ENCODE measurements around the gene RHOG.

DNA sequence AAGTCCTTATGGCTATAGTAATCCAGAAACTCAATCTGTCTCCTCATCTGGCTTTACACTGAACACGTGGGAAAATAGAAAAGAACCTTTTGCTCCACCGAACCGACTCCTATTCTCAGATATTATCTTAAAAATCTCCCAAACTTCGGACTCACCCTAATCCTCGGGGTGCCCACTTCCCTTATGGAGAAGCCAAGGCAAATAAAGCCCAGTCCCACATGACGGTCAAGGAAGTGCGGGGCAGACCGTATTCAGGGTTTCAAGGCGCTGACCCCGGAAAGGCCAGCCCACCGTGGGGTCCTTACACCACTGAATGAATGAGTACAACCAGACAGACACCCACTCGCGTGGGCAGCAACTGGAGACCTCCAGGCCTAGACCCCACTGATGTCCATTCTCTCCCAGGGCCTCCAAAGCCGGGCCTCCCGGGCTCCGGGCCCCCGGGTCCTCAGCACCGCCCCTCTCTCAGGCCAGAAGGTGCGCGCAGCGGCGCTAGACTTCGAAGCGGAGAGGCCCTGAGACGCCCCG lies 43.9 kb downstream of the RHOG start:
- TF ChIP-seq, protein P1, sequence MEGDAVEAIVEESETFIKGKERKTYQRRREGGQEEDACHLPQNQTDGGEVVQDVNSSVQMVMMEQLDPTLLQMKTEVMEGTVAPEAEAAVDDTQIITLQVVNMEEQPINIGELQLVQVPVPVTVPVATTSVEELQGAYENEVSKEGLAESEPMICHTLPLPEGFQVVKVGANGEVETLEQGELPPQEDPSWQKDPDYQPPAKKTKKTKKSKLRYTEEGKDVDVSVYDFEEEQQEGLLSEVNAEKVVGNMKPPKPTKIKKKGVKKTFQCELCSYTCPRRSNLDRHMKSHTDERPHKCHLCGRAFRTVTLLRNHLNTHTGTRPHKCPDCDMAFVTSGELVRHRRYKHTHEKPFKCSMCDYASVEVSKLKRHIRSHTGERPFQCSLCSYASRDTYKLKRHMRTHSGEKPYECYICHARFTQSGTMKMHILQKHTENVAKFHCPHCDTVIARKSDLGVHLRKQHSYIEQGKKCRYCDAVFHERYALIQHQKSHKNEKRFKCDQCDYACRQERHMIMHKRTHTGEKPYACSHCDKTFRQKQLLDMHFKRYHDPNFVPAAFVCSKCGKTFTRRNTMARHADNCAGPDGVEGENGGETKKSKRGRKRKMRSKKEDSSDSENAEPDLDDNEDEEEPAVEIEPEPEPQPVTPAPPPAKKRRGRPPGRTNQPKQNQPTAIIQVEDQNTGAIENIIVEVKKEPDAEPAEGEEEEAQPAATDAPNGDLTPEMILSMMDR (IDR thresholded peaks at IDR 0.05), result no peak
- TF ChIP-seq POLR2A (IDR thresholded peaks at IDR 0.05) (no peak), EP300 (IDR thresholded peaks at IDR 0.05) (no peak), POLR2AphosphoS5 (IDR thresholded peaks at IDR 0.05) (no peak)

Data from stomach (tissue), 4 donors.